Endothelial cell of umbilical vein (primary cell): Measurements from ENCODE around the gene MYCBP2.

ENCODE experiments used
- CTCF ChIP-seq, 2 donors: IDR thresholded peaks; 1 replicate in 1 of 2; 2 replicates in 1 of 2; pipeline ENCODE4 v1.5.1; 2011; ENCODE audit warnings: low read length in 2 of 2, mild to moderate bottlenecking in 2 of 2, moderate library complexity in 2 of 2, control low read depth in 1 of 2, inconsistent platforms in 1 of 2, low read depth in 1 of 2; ENCODE audit not compliant: insufficient read depth in 1 of 2; ENCODE audit errors: extremely low read depth in 1 of 2
- EZH2 ChIP-seq: IDR thresholded peaks from 2 replicates; pipeline ENCODE4 v1.6.1; 2012; ENCODE audit warnings: borderline replicate concordance, low read depth, mild to moderate bottlenecking, moderate library complexity, low read length, inconsistent platforms; ENCODE audit not compliant: severe bottlenecking
- FOS ChIP-seq: IDR thresholded peaks from 2 replicates; pipeline ENCODE4 v1.6.1; 2011; ENCODE audit warnings: mild to moderate bottlenecking, low read length, moderate library complexity, borderline replicate concordance; ENCODE audit not compliant: insufficient read depth
- GATA2 ChIP-seq: IDR thresholded peaks from 2 replicates; pipeline ENCODE4 v1.7.0; 2011; ENCODE audit warnings: low read depth, mild to moderate bottlenecking, moderate library complexity, mixed read lengths, low read length; ENCODE audit not compliant: insufficient read length, insufficient read depth
- JUN ChIP-seq: IDR thresholded peaks from 2 replicates; pipeline ENCODE4 v1.6.1; 2011; ENCODE audit warnings: borderline replicate concordance, low read depth; ENCODE audit not compliant: insufficient read length, insufficient read depth
- MYC ChIP-seq: IDR thresholded peaks from one replicate; pipeline ENCODE4 v1.6.1; 2011; ENCODE audit warnings: mild to moderate bottlenecking, low read depth, low read length
- POLR2A ChIP-seq: IDR thresholded peaks from 2 replicates; pipeline ENCODE4 v1.6.1; 2012; ENCODE audit warnings: low read depth, mild to moderate bottlenecking, control low read depth, low read length
- POLR2AphosphoS5 ChIP-seq: IDR thresholded peaks from 2 replicates; pipeline ENCODE4 v1.6.1; 2012; ENCODE audit warnings: low read depth, mild to moderate bottlenecking, control low read depth, low read length, moderate library complexity; ENCODE audit not compliant: insufficient read depth
- TF ChIP-seq, protein P1 (sequence below): IDR thresholded peaks from 2 replicates; pipeline ENCODE4 v1.6.1; 2011; ENCODE audit not compliant: insufficient read depth, insufficient read length

DNA sequence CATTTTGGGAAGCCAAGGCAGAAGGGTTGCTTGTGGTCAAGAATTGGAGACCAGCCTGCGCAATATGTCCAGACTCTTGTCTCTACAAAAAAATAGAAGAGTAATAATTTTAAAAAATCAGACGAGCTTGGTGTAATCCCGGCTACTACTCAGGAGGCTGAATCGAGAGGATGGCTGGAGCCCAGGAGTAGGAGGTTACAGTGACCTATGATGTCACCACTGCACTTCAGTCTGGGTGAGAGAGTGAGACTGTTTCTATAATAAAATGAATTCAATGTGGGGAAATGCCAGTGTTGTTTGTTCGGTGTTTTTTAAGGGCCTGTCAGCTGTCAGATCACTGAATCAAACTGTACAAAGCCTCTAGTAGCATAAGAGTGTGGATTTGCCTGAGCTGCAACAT is 298.7 kb downstream of the MYCBP2 start:
- TF ChIP-seq CTCF (IDR thresholded peaks at IDR 0.05; ENCODE audit: extremely low read depth in 1 of 2, insufficient read depth in 1 of 2, low read depth in 1 of 2, low read length in 2 of 2): no peak
- no peak for TF ChIP-seq POLR2A
- TF ChIP-seq MYC: no peak
- no peak for TF ChIP-seq GATA2
- TF ChIP-seq, protein P1, sequence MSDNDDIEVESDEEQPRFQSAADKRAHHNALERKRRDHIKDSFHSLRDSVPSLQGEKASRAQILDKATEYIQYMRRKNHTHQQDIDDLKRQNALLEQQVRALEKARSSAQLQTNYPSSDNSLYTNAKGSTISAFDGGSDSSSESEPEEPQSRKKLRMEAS: no peak
- TF ChIP-seq POLR2AphosphoS5: no peak
- no peak for TF ChIP-seq EZH2
- TF ChIP-seq JUN: peak; percentile 29
- no peak for TF ChIP-seq FOS
